ENCODE data around the gene SPPL2C.
"Not testable (repeated sequence)": the region's sequence is repeated elsewhere in the genome, so short reads cannot be mapped to it uniquely, and the experiment has no call there.

SPPL2C gene

DNA sequence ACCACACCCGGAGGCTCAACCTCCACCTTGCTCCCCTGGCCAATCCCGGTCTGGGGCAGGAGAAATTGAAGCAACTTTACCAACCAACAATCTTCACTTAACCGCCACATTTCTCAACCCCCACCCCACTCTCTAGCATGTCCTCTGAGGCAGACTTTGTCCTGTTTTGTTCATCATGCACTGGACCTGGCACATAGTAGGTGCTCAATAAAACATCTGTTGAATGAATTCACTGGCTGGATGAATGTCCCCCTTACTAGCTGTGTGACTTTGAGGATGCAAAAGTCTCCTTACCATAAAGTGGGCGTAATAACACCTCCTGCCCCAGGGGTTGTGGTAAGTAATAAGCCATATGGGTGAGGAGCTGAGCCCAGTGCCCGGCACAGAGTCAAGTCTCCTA, 5.8 kb downstream of the SPPL2C start:
- DNase-seq, result no peak

DNA sequence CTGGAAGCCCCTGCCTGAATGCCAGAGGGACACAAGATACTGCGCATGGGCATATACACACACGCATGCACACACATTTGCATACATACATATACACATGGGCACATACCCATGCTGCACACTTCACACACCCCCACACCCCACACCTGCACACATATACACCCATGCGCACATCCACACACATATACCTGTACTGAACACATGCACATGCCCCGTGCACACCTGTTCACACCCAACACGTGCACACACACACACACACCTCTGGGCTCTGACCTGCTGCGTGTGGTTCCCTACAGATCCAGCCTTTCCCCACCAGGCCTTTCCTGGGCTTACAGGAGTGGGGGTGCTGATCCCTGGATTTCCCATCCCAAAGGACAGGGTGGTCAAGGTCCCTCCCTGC, 6.3 kb downstream of the SPPL2C start:
- DNase-seq, result no peak

GRCh38 chr17:45851464-45851863, 6.8 kb downstream of the SPPL2C start:
- DNase-seq, result peak; percentile 64

GRCh38 chr17:45851873-45852272, 7.2 kb downstream of the SPPL2C start:
- no peak for DNase-seq

GRCh38 chr17:45852535-45853297, 8.0 kb downstream of the SPPL2C start:
- DNase-seq, result peak; percentile 86

DNA sequence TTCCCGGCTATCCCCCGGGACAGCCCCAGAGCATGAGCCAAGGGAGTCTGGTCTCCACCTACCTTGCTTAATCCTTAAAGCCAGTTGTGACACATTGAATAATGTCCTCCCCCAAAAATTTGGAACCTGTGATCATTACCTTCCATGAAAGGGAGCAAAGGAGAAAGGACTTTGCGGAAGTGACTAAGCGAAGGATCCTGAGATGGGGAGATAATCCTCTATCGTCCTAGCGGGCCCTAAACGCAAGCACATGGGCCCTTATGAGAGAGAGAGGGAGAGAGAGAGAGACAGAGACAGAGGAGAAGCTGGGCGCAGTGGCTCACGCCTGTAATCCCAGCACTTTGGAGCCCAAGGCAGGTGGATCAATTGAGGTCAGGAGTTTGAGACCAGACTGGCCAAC, 9.5 kb downstream of the SPPL2C start:
- DNase-seq, result no peak

DNA sequence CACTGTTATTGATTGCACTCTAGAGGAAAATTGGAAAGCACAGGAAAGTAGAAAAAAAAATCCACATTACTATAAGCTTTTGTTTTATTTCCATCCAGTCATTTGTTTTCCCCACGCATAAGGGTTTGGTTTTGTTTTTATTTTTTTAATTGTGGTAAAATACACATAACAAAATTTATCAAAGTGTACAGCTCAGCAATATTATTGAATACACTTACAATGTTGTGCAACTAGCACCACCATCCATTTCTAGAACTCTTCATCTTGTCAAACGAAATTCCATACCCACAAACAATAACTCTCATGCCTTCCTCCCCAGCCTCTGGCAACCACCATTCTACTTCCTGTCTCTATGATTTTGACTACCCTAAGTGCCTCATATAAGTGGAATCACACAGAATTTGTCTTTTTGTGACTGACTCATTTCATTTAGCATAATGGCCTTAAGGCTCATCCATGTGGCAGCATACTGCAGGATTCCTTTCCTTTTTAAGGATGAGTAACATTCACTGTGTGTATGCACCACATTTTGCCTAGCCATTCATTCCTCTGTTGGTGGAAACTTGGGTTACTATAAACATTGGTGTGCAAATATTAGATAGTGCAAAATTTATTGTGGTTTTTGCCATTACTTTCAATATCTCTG, 11.1 kb downstream of the SPPL2C start:
- no peak for DNase-seq

DNA sequence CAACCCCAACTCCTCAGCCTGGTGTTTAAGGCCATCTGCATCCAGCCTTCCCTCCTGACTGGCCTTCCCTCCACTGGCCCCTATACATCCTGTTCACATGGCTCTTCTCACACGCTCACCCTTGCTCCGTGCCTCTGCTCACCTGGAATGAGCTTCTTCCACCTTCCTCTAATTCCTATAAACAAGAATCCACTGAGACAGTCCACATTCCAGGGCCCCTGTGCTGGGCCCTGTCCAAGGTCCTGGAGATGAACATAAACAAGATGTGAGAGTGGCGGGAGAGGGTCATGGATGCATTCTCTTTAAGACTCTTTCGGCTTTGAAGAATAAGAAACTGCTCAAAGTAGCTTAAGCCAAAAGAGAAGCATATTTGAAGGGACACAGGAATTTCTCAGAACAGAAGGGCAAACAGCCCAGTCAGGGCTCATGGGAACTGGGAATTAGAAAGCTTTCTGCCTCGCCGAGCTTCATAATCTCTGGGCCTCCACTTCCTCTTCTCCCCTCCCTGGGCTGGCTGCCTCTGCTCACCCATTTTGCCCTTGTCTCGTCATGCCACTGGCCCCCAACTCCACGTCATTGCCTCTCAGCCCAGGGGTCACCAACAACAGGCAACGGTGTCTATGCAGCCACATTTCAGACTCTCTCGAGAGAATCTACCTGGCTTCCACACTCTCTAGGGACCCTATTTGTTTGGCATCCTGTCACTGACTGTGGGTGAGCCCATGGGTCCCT, 13.5 kb downstream of the SPPL2C start:
- DNase-seq, result peak; percentile 40

GRCh38 chr17:45861165-45861564, 16.5 kb downstream of the SPPL2C start:
- DNase-seq, result no peak

DNA sequence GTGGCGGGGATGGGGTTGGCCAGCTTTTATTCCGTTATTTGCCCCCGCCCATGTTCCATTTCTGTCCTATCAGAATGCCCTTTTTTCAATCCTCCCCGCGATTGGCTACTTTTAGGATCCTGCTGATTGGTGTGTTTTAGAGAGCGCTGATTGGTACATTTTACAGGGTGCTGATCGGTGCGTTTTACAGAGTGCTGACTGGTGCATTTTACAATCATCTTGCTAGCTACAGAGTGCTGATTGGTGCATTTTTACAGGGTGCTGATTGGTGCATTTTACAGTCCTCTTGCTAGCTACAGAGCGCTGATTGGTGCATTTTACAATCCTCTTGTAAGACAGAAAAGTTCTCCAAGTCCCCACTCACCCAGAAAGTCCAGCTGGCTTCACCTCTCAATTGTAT, 17.4 kb downstream of the SPPL2C start:
- not testable (repeated sequence) for DNase-seq

DNA sequence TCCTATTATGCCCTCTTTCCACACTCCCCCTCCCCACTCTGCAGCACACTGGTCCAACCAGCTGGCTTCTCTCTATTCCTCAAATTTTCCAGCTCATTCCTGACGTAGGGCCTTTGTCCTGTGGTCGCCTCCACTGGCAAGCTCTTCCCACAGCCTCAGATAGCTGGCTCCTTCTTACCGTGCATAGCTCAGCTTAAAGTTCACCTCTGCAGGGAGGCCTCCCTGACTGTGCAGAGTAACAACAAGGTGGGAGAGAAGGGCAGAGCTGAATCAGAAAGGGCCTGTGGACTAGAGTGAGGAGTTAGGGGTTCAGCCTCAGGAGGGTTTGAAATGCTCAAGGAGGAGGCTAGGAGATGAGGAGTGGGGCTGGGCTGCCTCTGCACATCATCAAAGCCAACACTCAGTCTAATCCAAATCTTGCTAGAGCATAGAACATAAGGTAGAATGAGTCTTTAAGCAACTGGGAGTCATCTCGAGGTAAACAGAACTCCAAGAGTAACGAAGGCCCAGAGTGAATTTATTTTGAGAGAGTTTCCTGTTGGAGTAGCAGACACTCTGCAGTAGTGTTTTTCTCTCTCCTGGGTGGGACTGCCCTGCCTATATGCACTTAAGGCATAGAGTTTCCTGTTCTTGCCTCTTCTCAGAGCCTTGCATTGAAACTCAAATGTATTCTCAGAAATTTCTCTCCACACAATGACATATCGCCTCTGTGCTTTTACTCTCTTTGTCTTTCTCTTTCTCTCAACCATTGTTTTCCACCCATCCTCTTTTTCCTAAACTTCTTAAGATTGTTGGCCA, 19.4 kb downstream of the SPPL2C start:
- DNase-seq, result no peak

DNA sequence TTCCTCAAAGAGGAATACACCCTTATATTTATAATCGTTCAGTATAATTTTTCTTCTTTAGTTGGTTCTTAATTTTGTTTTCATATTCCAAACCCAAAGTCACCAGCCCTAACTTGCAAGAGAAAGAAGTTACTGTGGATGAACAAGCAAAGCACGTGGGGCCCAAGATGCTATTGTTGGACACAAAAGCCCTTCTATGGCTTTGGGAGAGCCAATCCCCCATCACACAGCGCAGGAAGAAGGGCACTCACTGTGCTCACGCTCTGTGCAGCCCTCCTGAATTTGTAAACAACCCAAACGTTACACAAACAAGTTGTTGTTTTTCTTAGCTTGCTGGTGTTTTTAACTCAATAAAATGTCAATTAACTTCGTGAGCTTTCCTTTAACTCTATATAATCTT, 22.5 kb downstream of the SPPL2C start:
- DNase-seq, result no peak

DNA sequence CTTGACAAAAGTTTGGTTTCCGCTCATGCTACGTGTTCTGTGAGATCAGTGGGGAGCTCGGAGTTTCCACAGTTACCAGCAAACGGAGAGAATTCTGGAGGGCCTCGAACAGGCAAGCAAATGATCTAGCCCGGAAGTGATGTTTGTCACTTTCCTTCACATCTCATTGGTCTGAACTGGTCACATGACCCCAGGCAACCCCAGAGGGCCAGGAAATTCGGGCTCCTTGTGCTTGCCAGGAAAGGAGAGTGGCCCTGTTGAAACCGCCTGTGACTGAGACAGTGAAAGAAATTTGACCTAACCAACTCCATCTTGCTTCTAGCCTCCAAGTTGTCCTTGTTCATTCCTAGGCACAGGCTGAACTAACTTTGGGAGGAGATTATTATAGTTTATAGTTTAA, 23.0 kb downstream of the SPPL2C start:
- DNase-seq, result no peak

- DNase-seq, result no peak
These were observed 23.6 kb downstream of the SPPL2C start for GRCh38 chr17:45868276-45868675.

- DNase-seq, result no peak
These were observed 25.1 kb downstream of the SPPL2C start for GRCh38 chr17:45869676-45870341.

DNA sequence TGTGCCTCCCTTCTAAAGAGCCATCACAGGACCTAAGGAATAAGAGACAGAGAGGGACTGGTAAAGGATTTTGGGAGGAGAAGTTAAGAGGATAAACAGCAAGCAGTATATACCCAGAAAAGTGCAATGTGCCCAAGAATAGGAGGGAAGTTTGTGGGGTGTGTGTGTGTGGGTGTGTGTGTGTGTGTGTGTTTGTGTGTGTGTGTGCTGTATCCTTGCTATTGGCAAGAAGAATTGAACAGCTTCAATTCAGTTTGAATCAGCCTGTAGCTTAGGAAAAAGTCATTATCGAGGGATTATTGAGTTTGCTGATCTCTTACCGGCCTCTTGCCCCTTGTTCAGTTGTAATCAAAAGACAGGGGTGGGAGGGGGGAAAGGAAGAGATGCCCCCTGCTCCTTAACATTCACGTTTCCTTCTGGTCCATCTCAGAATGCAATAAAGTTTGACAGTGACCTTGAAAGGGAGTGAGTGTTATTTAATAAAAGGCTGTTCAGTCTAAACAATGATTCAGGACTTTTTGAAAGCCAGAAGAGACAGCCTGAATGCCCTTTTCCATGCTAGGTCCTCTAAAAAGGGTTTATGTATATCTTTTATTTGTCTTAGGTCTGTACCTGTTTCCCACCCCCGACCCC, 25.8 kb downstream of the SPPL2C start:
- DNase-seq, result no peak

DNA sequence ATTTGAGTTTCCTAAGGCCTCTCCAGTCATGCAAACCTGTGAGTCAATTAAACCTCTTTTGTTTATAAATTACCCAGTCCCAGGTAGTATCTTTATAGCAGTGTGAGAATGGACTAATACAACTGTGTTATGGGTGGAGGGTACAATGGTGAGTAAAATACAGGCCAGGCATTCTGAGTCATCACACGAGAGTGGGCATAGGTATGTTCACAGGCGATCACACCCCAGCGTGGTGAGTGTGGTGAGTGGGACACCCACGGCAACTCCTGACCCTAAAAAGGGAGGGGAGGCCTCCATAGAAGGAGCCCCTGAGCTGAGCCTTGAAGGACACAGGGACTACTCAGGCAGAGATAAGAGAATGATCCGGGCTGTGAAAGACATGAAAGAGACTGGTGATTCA, 27.0 kb downstream of the SPPL2C start:
- DNase-seq, result no peak

DNA sequence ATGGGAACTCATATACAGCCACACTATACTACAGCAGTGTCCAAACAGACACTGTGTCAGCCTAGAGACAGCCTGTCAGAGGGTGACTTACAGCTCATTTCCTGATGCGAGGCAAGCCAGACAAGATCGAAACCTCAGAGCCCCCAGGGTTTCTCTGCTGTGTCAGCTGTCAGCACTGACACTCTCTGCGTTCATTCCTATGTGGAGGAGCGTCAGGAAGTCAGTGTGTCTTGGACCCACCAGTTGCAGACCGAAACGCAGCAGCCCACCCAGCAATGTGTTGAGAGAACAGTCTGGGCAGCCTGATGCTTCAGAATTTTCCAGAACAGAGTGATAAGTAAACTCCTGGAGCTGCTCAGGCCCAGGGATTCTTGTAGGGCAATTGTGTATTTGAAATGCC, 29.0 kb downstream of the SPPL2C start:
- no peak for DNase-seq

- no peak for DNase-seq
These were observed 29.5 kb downstream of the SPPL2C start for GRCh38 chr17:45874151-45874550.

- no peak for DNase-seq
These were observed 31.9 kb downstream of the SPPL2C start for GRCh38 chr17:45876539-45876938.

GRCh38 chr17:45877467-45877866, 32.8 kb downstream of the SPPL2C start:
- DNase-seq, result no peak

GRCh38 chr17:45883063-45883462, 38.4 kb downstream of the SPPL2C start:
- no peak for DNase-seq
